GM18951 (cell line): ENCODE measurements around the gene LRRC28.
"Not testable (repeated sequence)": the region's sequence is repeated elsewhere in the genome, so short reads cannot be mapped to it uniquely, and the experiment has no call there.

Experiments used
- POLR2A ChIP-seq: IDR thresholded peaks from 4 replicates; pipeline ENCODE4 v1.6.1; 2011; ENCODE audit warnings: mild to moderate bottlenecking; ENCODE audit not compliant: insufficient read length, insufficient read depth; ENCODE audit errors: extremely low read depth
- in situ Hi-C: fragments of 300-500 bp; cut with MboI; formaldehyde crosslinking; loops from one replicate; pipeline ENCODE4 v1.12.0; 2022; ENCODE audit warnings: low sequenced_read_pairs, mixed read lengths, inconsistent platforms; ENCODE audit not compliant: unreplicated experiment

LRRC28 gene

GRCh38 chr15:99386391-99386790 lies 135.1 kb downstream of the LRRC28 start:
- in situ Hi-C loops: no loop called here
- no peak for TF ChIP-seq POLR2A

- in situ Hi-C loops: no loop called here
- TF ChIP-seq POLR2A: no peak
Observed at GRCh38 chr15:99387421-99388168, 136.3 kb downstream of the LRRC28 start.

GRCh38 chr15:99390667-99391066 lies 139.4 kb downstream of the LRRC28 start:
- no peak for TF ChIP-seq POLR2A
- in situ Hi-C loops: no loop called here

- no peak for TF ChIP-seq POLR2A
- in situ Hi-C loops: no loop called here
Observed at GRCh38 chr15:99393641-99394040, 142.4 kb downstream of the LRRC28 start.

GRCh38 chr15:99396375-99396774 lies 145.1 kb downstream of the LRRC28 start:
- in situ Hi-C loops: no loop called here
- TF ChIP-seq POLR2A: no peak

- no peak for TF ChIP-seq POLR2A
- in situ Hi-C loops: no loop called here
Observed at GRCh38 chr15:99399061-99399460, 147.8 kb downstream of the LRRC28 start.

- TF ChIP-seq POLR2A: no peak
- in situ Hi-C loops: no loop called here
Observed at GRCh38 chr15:99399618-99400017, 148.3 kb downstream of the LRRC28 start.

- in situ Hi-C loops: not testable (repeated sequence)
Observed at GRCh38 chr15:99401216-99401615, 149.9 kb downstream of the LRRC28 start.

GRCh38 chr15:99402014-99402729 lies 150.9 kb downstream of the LRRC28 start:
- in situ Hi-C loops: no loop called here
- no peak for TF ChIP-seq POLR2A

- in situ Hi-C loops: no loop called here
Observed at GRCh38 chr15:99403597-99403996, 152.3 kb downstream of the LRRC28 start.

GRCh38 chr15:99404454-99404853 lies 153.2 kb downstream of the LRRC28 start:
- in situ Hi-C loops: no loop called here
- TF ChIP-seq POLR2A: no peak

More at GRCh38 chr15:99403597-99403996, 152.3 kb downstream of the LRRC28 start:
- TF ChIP-seq POLR2A: no peak

GRCh38 chr15:99406120-99406519 lies 154.8 kb downstream of the LRRC28 start:
- in situ Hi-C loops: no loop called here
- no peak for TF ChIP-seq POLR2A

GRCh38 chr15:99406716-99407487 lies 155.6 kb downstream of the LRRC28 start:
- no peak for TF ChIP-seq POLR2A
- in situ Hi-C loops: no loop called here
